ENCODE measurements around the gene COL17A1.

DNA sequence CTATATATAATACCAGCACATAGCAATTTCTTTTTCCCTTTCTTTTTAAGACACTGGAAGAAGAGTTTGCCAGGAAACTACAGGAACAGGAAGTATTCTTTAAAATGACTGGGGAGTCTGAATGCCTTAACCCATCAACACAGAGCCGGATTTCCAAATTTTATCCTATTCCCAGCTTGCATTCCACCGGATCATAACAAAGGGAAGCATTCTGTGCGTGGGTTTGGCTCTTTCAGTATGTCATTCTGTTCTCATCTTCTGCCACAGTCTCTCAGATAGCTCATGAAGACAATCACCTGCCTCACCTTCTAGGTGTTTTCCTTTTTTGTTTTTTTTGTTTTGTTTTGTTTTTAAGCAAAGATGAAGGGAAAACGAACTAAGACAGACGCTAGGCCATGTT lies 60.2 kb downstream of the COL17A1 start:
- TF ChIP-seq, protein P1, sequence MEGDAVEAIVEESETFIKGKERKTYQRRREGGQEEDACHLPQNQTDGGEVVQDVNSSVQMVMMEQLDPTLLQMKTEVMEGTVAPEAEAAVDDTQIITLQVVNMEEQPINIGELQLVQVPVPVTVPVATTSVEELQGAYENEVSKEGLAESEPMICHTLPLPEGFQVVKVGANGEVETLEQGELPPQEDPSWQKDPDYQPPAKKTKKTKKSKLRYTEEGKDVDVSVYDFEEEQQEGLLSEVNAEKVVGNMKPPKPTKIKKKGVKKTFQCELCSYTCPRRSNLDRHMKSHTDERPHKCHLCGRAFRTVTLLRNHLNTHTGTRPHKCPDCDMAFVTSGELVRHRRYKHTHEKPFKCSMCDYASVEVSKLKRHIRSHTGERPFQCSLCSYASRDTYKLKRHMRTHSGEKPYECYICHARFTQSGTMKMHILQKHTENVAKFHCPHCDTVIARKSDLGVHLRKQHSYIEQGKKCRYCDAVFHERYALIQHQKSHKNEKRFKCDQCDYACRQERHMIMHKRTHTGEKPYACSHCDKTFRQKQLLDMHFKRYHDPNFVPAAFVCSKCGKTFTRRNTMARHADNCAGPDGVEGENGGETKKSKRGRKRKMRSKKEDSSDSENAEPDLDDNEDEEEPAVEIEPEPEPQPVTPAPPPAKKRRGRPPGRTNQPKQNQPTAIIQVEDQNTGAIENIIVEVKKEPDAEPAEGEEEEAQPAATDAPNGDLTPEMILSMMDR (IDR thresholded peaks at IDR 0.05; ENCODE audit: borderline replicate concordance, extremely low read depth, low read length, poor library complexity, severe bottlenecking), result no peak
- TF ChIP-seq EZH2 (IDR thresholded peaks at IDR 0.05; ENCODE audit: borderline replicate concordance, low read depth, low read length, severe bottlenecking), result no peak

Data from DND-41 (cell line).